ENCODE results near the gene LSM4. TPM values are rescaled to one million over a fixed set of nuclear protein-coding genes. Genes with fewer than 3 reads are reported as not detected.

The LSM4 gene
- total RNA-seq, 1 experiment from 2014 or later: 713 TPM

DNA sequence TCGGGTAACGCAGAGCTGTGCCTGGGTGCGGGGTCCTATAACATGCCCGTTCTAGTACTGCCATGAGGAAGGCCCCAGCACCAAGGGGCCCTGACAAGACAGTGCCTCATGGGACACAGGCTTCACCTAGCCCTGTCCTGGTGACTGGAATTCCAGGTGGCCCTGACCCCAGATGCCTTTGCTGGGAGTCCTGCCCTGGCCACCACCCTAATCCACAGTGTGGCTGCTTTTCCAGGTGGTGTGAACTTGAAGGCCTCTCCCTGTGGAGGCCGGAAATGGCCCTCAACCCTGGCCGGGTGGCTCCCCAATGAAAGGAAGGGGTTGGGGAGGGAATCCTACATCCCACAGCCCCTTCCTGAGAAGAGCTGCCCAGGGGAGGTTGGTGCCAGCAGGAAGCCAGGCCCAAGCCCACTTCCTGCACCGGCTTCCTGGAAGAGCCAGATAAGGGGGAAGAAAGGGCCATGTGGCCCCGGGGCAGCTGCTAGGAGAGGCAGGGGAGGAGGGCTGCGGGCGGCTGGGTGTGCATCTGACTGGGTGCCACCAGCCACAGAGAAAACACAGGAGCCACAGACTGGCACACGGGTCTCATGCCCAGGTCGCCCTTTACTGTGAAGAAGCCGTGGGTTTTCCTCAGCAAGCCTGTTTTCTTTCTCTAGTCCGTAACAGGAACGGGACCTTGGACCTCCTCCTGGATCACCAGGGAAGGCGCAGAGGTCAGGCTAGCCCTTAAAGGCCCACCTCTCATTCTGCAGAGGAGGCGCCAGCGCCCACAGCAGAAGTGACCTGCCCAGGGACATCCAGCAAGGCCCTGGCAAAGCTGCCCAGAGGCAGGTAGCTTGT, 4.7 kb downstream of the LSM4 start:
- Histone ChIP-seq H3K36me3 (ENCODE audit: low read depth, low read length) (peaks cover 3% of the 10 kb centered on the region; the same call in 1 of the 2 replicates), H3K4me3 (ENCODE audit: low read length) (no peak overlapping the region), H3F3A (ENCODE audit: low read length, unreplicated experiment) (no peaks in the 10 kb centered on the region), H3K9me3 (ENCODE audit: low read length) (no peaks in the 10 kb centered on the region), H3K9ac (ENCODE audit: low read length) (no peak overlapping the region), H3K27ac (ENCODE audit: low read length) (no peak overlapping the region), H3K9me2 (replicated peaks; ENCODE audit: low read length) (no peaks in the 10 kb centered on the region), H2AFZ (ENCODE audit: low read length) (no peak overlapping the region), H3K4me2 (ENCODE audit: low read length) (no peak overlapping the region), H4K20me1 (ENCODE audit: low read length) (no peaks in the 10 kb centered on the region), H3K27me3 (ENCODE audit: low read length) (no peaks in the 10 kb centered on the region), H3K79me2 (ENCODE audit: low read length) (peaks cover 53% of the 10 kb centered on the region), H3K4me1 (ENCODE audit: insufficient read depth, low read length) (peaks cover 12% of the 10 kb centered on the region)
- intact Hi-C loops (cut with micrococcal nuclease): no loop called here
- ChIA-PET CTCF (interaction anchor here (0.5 kb wide), 1 partner anchor 10 kb away, joined by 4 read pairs; no protein-coding TSS in a partner anchor), POLR2A (ENCODE audit: unreplicated experiment) (no interaction called here)
- DNase-seq (no peak), ATAC-seq (no peak)
- TF ChIP-seq EZH2phosphoT487 (IDR thresholded peaks at IDR 0.05; ENCODE audit: borderline replicate concordance, low read length) (no peak), EZH2 (IDR thresholded peaks at IDR 0.05; ENCODE audit: low read length, unreplicated experiment) (no peak)
- TF ChIP-seq, protein P1, sequence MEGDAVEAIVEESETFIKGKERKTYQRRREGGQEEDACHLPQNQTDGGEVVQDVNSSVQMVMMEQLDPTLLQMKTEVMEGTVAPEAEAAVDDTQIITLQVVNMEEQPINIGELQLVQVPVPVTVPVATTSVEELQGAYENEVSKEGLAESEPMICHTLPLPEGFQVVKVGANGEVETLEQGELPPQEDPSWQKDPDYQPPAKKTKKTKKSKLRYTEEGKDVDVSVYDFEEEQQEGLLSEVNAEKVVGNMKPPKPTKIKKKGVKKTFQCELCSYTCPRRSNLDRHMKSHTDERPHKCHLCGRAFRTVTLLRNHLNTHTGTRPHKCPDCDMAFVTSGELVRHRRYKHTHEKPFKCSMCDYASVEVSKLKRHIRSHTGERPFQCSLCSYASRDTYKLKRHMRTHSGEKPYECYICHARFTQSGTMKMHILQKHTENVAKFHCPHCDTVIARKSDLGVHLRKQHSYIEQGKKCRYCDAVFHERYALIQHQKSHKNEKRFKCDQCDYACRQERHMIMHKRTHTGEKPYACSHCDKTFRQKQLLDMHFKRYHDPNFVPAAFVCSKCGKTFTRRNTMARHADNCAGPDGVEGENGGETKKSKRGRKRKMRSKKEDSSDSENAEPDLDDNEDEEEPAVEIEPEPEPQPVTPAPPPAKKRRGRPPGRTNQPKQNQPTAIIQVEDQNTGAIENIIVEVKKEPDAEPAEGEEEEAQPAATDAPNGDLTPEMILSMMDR (conservative IDR thresholded peaks at IDR 0.05; ENCODE audit: low read depth, low read length): no peak
- BruUV-seq (replicated peaks): no TSS peak

DNA sequence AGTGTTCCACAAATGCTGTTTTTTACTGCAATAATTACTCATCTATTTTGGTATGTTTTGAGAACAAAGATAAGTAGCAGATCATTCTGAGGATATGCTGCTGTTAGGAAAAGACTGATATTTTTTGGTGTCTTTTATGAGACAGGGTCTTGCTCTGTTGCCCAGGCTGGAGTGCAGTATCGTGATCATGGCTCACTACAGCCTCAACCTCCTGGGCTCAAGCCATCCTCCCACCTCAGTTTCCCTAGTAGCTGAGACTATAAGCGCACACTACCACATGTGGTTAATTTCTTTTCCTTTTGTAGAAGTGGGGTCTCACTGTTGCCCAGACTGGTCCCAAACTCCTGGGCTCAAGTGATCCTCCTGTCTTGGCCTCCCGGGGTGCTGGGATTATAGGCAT, 9.5 kb downstream of the LSM4 start:
- H3K9me3 ChIP-seq (ENCODE audit: low read length): no peaks in the 10 kb centered on the region
- H3F3A ChIP-seq (ENCODE audit: low read length, unreplicated experiment): no peaks in the 10 kb centered on the region
- no peaks in the 10 kb centered on the region for H4K20me1 ChIP-seq (ENCODE audit: low read length)
- H3K4me3 ChIP-seq (ENCODE audit: low read length): no peak overlapping the region
- TF ChIP-seq, protein P1 (conservative IDR thresholded peaks at IDR 0.05; ENCODE audit: low read depth, low read length): no peak
- TF ChIP-seq EZH2 (IDR thresholded peaks at IDR 0.05; ENCODE audit: low read length, unreplicated experiment) (no peak), EZH2phosphoT487 (IDR thresholded peaks at IDR 0.05; ENCODE audit: borderline replicate concordance, low read length) (no peak)
- no peaks in the 10 kb centered on the region for H3K9me2 ChIP-seq (replicated peaks; ENCODE audit: low read length)
- ChIA-PET CTCF (no interaction called here), POLR2A (ENCODE audit: unreplicated experiment) (no interaction called here)
- no peaks in the 10 kb centered on the region for H3K4me1 ChIP-seq (ENCODE audit: insufficient read depth, low read length)
- no peaks in the 10 kb centered on the region for H3K27me3 ChIP-seq (ENCODE audit: low read length)
- H3K36me3 ChIP-seq (ENCODE audit: low read depth, low read length): peaks cover 3% of the 10 kb centered on the region
- intact Hi-C loops (cut with micrococcal nuclease): no loop called here
- H3K9ac ChIP-seq (ENCODE audit: low read length): no peak overlapping the region
- ATAC-seq (no peak), DNase-seq (no peak)
- H3K79me2 ChIP-seq (ENCODE audit: low read length): peaks cover 14% of the 10 kb centered on the region; the same call in 1 of the 2 replicates
- BruUV-seq (replicated peaks): no TSS peak
- no peak overlapping the region for H3K4me2 ChIP-seq (ENCODE audit: low read length)
- no peak overlapping the region for H3K27ac ChIP-seq (ENCODE audit: low read length)
- H2AFZ ChIP-seq (ENCODE audit: low read length): no peak overlapping the region

DNA sequence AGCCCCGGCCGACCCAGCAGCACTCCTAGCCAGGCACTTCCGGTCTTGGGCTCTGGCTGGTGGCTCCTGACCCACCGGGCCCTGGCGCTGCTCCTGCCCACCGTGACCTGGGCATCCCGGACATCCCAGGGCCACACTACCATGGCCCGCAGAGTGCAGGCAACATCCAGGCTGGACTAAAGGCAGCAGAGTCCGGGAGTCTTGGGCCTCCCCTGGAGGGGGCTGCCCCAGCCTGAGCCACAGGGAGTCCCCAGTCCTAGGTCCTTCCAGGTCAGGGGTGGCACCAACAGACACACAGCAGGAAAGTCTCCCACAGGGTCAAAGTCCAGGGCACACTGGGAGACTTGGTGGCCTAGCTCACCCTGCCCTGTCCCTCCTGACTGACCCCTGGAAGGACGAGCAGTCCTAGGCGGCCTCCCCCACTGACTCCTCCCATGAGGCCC, 10.8 kb downstream of the LSM4 start:
- Histone ChIP-seq H3K4me1 (ENCODE audit: insufficient read depth, low read length) (no peaks in the 10 kb centered on the region), H2AFZ (ENCODE audit: low read length) (no peak overlapping the region), H3K79me2 (ENCODE audit: low read length) (peaks cover 6% of the 10 kb centered on the region; the same call in 1 of the 2 replicates), H3K4me3 (ENCODE audit: low read length) (no peak overlapping the region), H4K20me1 (ENCODE audit: low read length) (no peaks in the 10 kb centered on the region), H3K9me2 (replicated peaks; ENCODE audit: low read length) (no peaks in the 10 kb centered on the region), H3K9me3 (ENCODE audit: low read length) (no peaks in the 10 kb centered on the region), H3K27ac (ENCODE audit: low read length) (no peak overlapping the region), H3K4me2 (ENCODE audit: low read length) (no peak overlapping the region), H3K27me3 (ENCODE audit: low read length) (no peaks in the 10 kb centered on the region), H3F3A (ENCODE audit: low read length, unreplicated experiment) (no peaks in the 10 kb centered on the region), H3K36me3 (ENCODE audit: low read depth, low read length) (peaks cover 3% of the 10 kb centered on the region), H3K9ac (ENCODE audit: low read length) (no peak overlapping the region)
- POLR2A ChIA-PET (ENCODE audit: unreplicated experiment): no interaction called here
- BruUV-seq (replicated peaks): no TSS peak
- no peak for TF ChIP-seq EZH2phosphoT487 (IDR thresholded peaks at IDR 0.05; ENCODE audit: borderline replicate concordance, low read length)
- TF ChIP-seq, protein P1 (conservative IDR thresholded peaks at IDR 0.05; ENCODE audit: low read depth, low read length): no peak
- TF ChIP-seq EZH2 (IDR thresholded peaks at IDR 0.05; ENCODE audit: low read length, unreplicated experiment): no peak
- DNase-seq (no peak), ATAC-seq (no peak)
- intact Hi-C loops (cut with micrococcal nuclease): no loop called here
- CTCF ChIA-PET: no interaction called here

Measured in PC-3 (cell line).